Upper lobe of right lung (tissue), 1 donor: ENCODE data around the gene GGTA1. TPM values are rescaled to one million over a fixed set of nuclear protein-coding genes. Genes with fewer than 3 reads are reported as not detected.
"Not testable (repeated sequence)": the region's sequence is repeated elsewhere in the genome, so short reads cannot be mapped to it uniquely, and the experiment has no call there.

ENCODE experiments used
- ATAC-seq: fragments of 200-7000 bp; cut with Tn5 transposase; one replicate; pipeline ENCODE4 v1.9.1; 2020; ENCODE audit warnings: mild to moderate bottlenecking, moderate library complexity
- DNase-seq: peaks from one replicate; pipeline ENCODE4 v3.0.0-alpha.2; 2020
- H3K27ac ChIP-seq: fragments of 200-600 bp; one replicate; pipeline ENCODE4 v1.8.0; 2022
- H3K27me3 ChIP-seq: fragments of 200-600 bp; one replicate; pipeline ENCODE4 v1.8.0; 2022; ENCODE audit warnings: mild to moderate bottlenecking
- H3K36me3 ChIP-seq: fragments of 200-600 bp; one replicate; pipeline ENCODE4 v1.8.0; 2022
- H3K4me1 ChIP-seq: fragments of 200-600 bp; one replicate; pipeline ENCODE4 v1.8.0; 2022
- H3K4me3 ChIP-seq: fragments of 200-600 bp; one replicate; pipeline ENCODE4 v1.8.0; 2022; ENCODE audit warnings: mild to moderate bottlenecking
- H3K9me3 ChIP-seq: fragments of 200-600 bp; one replicate; pipeline ENCODE4 v1.8.0; 2022
- CTCF ChIP-seq: fragments of 200-600 bp; IDR thresholded peaks from one replicate; pipeline ENCODE4 v1.8.0; 2022; ENCODE audit warnings: antibody characterized with exemption
- intact Hi-C: fragments of 100-400 bp; cut with DNase I; formaldehyde crosslinking; loops from one replicate; pipeline ENCODE4 v1.11.0; 2022
- total RNA-seq: library from RNA; stranded (reverse); fragmentation: NEBNext Ultra II Directional; extraction: Animal tissue kit (Norgen Biotek cat#: 25700); gene quantifications from one replicate; pipeline ENCODE4 v1.2.1, GENCODE V29; 2021
- donor health status: DM: no; HTN: yes; CAD: no; lungs with severe emphysema.

GGTA1 gene
- total RNA-seq, 1 donor from 2014 or later = 9.5 TPM

- Histone ChIP-seq H3K9me3 (no peaks in the 10 kb centered on the region), H3K27ac (no peak overlapping the region), H3K4me3 (no peak overlapping the region), H3K4me1 (peaks cover 4% of the 10 kb centered on the region), H3K36me3 (no peaks in the 10 kb centered on the region), H3K27me3 (no peaks in the 10 kb centered on the region)
- intact Hi-C loops = no loop called here
- ATAC-seq = no peak
- TF ChIP-seq CTCF = no peak
- no peak for DNase-seq
These were observed 29.0 kb upstream of the GGTA1 start for GRCh38 chr9:121528642-121529041.

- intact Hi-C loops = no loop called here
- no peak for DNase-seq
- no peak for TF ChIP-seq CTCF
- H3K36me3 ChIP-seq = no peaks in the 10 kb centered on the region
- peak; percentile 27 for ATAC-seq
- no peak overlapping the region for H3K4me3 ChIP-seq
- H3K27me3 ChIP-seq = no peaks in the 10 kb centered on the region
- no peaks in the 10 kb centered on the region for H3K9me3 ChIP-seq
- no peak overlapping the region for H3K27ac ChIP-seq
- H3K4me1 ChIP-seq = peaks cover 4% of the 10 kb centered on the region
These were observed 27.7 kb upstream of the GGTA1 start for GRCh38 chr9:121527371-121527770.

GRCh38 chr9:121519688-121520087, 20.0 kb upstream of the GGTA1 start:
- H3K36me3 ChIP-seq, DNase-seq, intact Hi-C loops, H3K27ac ChIP-seq, ATAC-seq, H3K27me3 ChIP-seq, H3K9me3 ChIP-seq, H3K4me3 ChIP-seq, H3K4me1 ChIP-seq: not testable (repeated sequence)

- H3K9me3 ChIP-seq = no peaks in the 10 kb centered on the region
- DNase-seq = no peak
- no peaks in the 10 kb centered on the region for H3K27me3 ChIP-seq
- no peaks in the 10 kb centered on the region for H3K4me1 ChIP-seq
- H3K27ac ChIP-seq = no peak overlapping the region
- no peak for ATAC-seq
- TF ChIP-seq CTCF = no peak
- intact Hi-C loops = no loop called here
- no peaks in the 10 kb centered on the region for H3K36me3 ChIP-seq
- H3K4me3 ChIP-seq = no peak overlapping the region
These were observed 19.0 kb upstream of the GGTA1 start for GRCh38 chr9:121518634-121519033.

DNA sequence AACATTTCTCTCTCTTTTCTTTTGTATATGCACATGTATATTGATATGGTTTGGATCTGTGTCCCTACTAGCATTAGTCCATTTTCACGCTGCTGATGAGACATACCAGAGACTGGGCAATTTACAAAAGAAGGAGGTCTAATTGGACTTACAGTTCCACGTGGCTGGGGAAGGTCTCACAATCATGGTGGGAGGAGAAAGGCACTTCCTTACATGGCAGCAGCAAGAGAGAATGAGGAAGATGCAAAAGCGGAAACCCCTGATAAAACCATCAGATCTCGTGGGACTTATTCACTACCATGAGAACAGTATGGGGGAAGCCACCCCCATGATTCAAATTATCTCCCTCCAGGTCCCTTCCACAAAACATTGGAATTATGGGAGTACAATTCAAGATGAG, 13.5 kb upstream of the GGTA1 start:
- ATAC-seq, H3K4me1 ChIP-seq, H3K27me3 ChIP-seq, H3K9me3 ChIP-seq, H3K36me3 ChIP-seq, H3K4me3 ChIP-seq, intact Hi-C loops, H3K27ac ChIP-seq, DNase-seq: not testable (repeated sequence)

DNA sequence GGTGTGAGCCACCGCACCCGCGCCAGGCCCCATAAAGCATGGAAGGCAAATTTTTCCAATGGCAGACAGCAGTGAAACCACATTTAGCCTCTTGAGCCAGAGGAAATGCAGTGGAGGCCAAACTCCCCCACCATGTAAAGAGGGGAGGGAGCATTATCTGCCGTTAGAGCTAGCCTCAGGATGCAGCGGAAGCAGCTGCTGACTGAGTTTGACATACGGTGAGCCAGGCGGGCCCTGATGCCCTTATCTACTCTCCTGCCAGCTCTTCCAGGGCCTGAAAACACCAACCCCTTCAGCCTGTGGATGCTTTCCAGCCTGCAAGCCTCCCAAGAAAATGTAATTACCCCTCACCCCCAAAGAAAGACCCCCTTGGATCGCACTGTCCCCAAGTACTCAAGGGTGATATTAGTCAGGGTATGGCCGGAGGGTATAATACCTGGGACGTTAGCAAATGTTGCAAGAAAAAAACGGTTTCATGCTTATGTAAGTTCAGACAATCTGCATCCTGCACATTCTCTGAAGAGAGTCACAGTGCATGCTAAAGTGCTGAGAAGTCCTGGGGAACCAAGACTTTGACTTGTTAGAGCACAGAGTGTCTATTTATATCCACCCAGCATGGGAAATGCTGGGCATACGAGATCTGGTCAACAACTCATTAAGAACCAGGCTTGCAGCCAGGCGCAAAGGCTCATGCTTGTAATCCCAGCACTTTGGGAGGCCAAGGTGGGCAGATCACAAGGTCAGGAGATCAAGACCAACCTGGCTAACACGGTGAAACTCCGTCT, 11.3 kb upstream of the GGTA1 start:
- H3K27ac ChIP-seq = no peak overlapping the region
- ATAC-seq = no peak

More for the DNA sequence above, 11.3 kb upstream of the GGTA1 start:
- Histone ChIP-seq H3K4me3 (no peak overlapping the region), H3K36me3 (no peaks in the 10 kb centered on the region), H3K27me3 (no peaks in the 10 kb centered on the region), H3K4me1 (no peaks in the 10 kb centered on the region), H3K9me3 (no peaks in the 10 kb centered on the region)
- intact Hi-C loops = no loop called here
- DNase-seq = no peak
- TF ChIP-seq CTCF = no peak
